ENCODE results near the gene STEEP1. TPM values are rescaled to one million over a fixed set of nuclear protein-coding genes. Genes with fewer than 3 reads are reported as not detected.
A peak's percentile ranks its signal among the peaks of the same experiment; 100 is the strongest.

STEEP1 gene
- total RNA-seq, 1 experiment from 2014 or later = 21.3 TPM

- DNase-seq (ENCODE audit: low read depth) = peak; percentile 40
Measured at GRCh38 chrX:119488749-119489148, 76.5 kb downstream of the STEEP1 start.

Other genes with a start within 250 kb of the STEEP1 start
- gene SLC25A43, start 166.1 kb downstream of the STEEP1 start, total RNA-seq (2014; rRNA removed; shearing (Covaris generic)) = 20.5 and 22.5 TPM in 2 replicates
- gene SLC25A5, start 97.0 kb downstream of the STEEP1 start, total RNA-seq (2014; rRNA removed; shearing (Covaris generic)) = 289 and 310 TPM in 2 replicates
- gene UBE2A, start 9.2 kb upstream of the STEEP1 start, total RNA-seq (2014; rRNA removed; shearing (Covaris generic)) = 34.5 and 38.7 TPM in 2 replicates
- 3.9 and 4.4 TPM in 2 replicates for gene NKRF, start 41.0 kb upstream of the STEEP1 start, total RNA-seq (2014; rRNA removed; shearing (Covaris generic))
- gene SEPTIN6, start 127.8 kb upstream of the STEEP1 start, total RNA-seq (2014; rRNA removed; shearing (Covaris generic)) = 9.7 and 10.3 TPM in 2 replicates
- 0.10 TPM in 1 of 2 replicates, not detected in the other for gene SOWAHD, start 193.2 kb upstream of the STEEP1 start, total RNA-seq (2014; rRNA removed; shearing (Covaris generic))
- gene RPL39, start 226.2 kb upstream of the STEEP1 start, total RNA-seq (2014; rRNA removed; shearing (Covaris generic)) = 2,449 and 3,058 TPM in 2 replicates